ENCODE data around the gene CRY2.

DNA sequence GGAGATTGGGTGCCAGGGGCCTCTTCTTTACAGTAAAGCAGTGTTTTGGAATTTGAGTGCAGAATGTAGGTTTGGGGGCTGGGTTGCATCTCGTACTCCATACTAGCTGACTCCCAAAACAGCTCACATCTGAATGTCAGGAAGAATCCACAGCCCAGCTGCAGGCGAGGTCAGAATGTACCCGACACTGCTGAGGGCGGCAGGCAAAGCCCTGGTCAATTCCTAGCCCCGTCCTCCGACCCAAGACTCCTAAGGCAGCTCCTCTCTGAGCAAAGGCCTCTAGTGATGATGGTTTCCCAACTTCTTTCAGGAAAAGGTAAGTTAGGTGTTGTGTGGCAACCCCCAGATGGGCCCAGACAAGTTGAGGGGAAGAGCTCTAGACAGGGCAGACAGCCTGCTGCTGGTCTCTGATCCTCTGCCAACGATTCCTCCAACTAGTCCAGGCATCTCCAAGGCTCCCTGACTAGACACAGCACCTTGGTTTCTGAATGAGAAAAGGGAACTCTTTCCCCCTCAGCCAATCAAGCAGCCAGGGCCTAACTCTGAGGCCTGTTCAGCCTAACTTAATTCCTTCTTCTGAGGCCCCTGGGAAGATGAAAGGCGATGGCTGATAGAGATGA lies 83.8 kb downstream of the CRY2 start:
- TF ChIP-seq, protein P1, sequence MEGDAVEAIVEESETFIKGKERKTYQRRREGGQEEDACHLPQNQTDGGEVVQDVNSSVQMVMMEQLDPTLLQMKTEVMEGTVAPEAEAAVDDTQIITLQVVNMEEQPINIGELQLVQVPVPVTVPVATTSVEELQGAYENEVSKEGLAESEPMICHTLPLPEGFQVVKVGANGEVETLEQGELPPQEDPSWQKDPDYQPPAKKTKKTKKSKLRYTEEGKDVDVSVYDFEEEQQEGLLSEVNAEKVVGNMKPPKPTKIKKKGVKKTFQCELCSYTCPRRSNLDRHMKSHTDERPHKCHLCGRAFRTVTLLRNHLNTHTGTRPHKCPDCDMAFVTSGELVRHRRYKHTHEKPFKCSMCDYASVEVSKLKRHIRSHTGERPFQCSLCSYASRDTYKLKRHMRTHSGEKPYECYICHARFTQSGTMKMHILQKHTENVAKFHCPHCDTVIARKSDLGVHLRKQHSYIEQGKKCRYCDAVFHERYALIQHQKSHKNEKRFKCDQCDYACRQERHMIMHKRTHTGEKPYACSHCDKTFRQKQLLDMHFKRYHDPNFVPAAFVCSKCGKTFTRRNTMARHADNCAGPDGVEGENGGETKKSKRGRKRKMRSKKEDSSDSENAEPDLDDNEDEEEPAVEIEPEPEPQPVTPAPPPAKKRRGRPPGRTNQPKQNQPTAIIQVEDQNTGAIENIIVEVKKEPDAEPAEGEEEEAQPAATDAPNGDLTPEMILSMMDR (conservative IDR thresholded peaks at IDR 0.05 in 1 of 2, IDR thresholded peaks at IDR 0.05 in 1 of 2; ENCODE audit: low read depth in 1 of 2, low read length in 2 of 2) = no peak
- TF ChIP-seq EZH2 (IDR thresholded peaks at IDR 0.05; ENCODE audit: low read length, missing control alignments) = no peak

All from fibroblast of lung (primary cell).